K562 (cell line): ENCODE data around the gene PKDREJ.

ENCODE experiments used
- ATF3 ChIP-seq, 2 experiments: fragments of 450-650 bp in 1 of 2; sonication (generic) in 1 of 2; formaldehyde crosslinking in 1 of 2; IDR thresholded peaks in 1 of 2; conservative IDR thresholded peaks in 1 of 2; 2 replicates each; pipeline versions ENCODE4 v1.6.1 to v1.8.1; 2016 to 2023; ENCODE audit warnings: mild to moderate bottlenecking in 2 of 2, moderate library complexity in 2 of 2, inconsistent platforms in 1 of 2, missing genetic modification reagents in 1 of 2
- CHD2 ChIP-seq: IDR thresholded peaks from 2 replicates; pipeline ENCODE4 v1.6.1; 2011; ENCODE audit warnings: low read depth, low read length
- FOXA1 ChIP-seq: fragments of 450-650 bp; IDR thresholded peaks from 2 replicates; pipeline ENCODE4 v1.6.1; 2016; ENCODE audit warnings: mild to moderate bottlenecking, borderline replicate concordance
- KHSRP ChIP-seq: fragments of 450-650 bp; IDR thresholded peaks from 2 replicates; pipeline ENCODE4 v1.6.1; 2017
- NR2C2 ChIP-seq, 2 experiments: fragments of 200-800 bp in 1 of 2; sonication (Bioruptor generic) in 1 of 2; sonication (generic) in 1 of 2; formaldehyde crosslinking in 1 of 2; IDR thresholded peaks; 2 replicates each; pipeline versions ENCODE4 v1.6.1 to v1.8.0; 2016 to 2022; ENCODE audit warnings: mild to moderate bottlenecking in 1 of 2, missing compliant biosample characterization in 1 of 2, missing genetic modification characterization in 1 of 2, missing genetic modification reagents in 1 of 2
- POLR2A ChIP-seq: fragments of 450-650 bp; conservative IDR thresholded peaks from 2 replicates; pipeline ENCODE4 v1.6.1; 2016
- POLR2AphosphoS2 ChIP-seq: IDR thresholded peaks from 2 replicates; pipeline ENCODE4 v1.6.1; 2012; ENCODE audit warnings: low read length, improper control_type of control experiment
- POLR2AphosphoS5 ChIP-seq: IDR thresholded peaks from 2 replicates; pipeline ENCODE4 v1.6.1; 2011; ENCODE audit warnings: mild to moderate bottlenecking, low read depth, low read length, moderate library complexity; ENCODE audit not compliant: control insufficient read depth, insufficient read depth
- RBM39 ChIP-seq: fragments of 200-400 bp; formaldehyde crosslinking; optimal IDR thresholded peaks from 2 replicates; pipeline ENCODE3; 2018; ENCODE audit warnings: low read depth, low read length
- RFX5 ChIP-seq: IDR thresholded peaks from 2 replicates; pipeline ENCODE4 v1.6.1; 2011; ENCODE audit warnings: low read depth, mild to moderate bottlenecking, improper control_type of control experiment, low read length
- SAFB2 ChIP-seq: fragments of 200-400 bp; formaldehyde crosslinking; IDR thresholded peaks from 2 replicates; pipeline ENCODE4 v1.6.1; 2018; ENCODE audit warnings: borderline replicate concordance, low read length, low read depth, moderate library complexity; ENCODE audit not compliant: severe bottlenecking
- SMC3 ChIP-seq: conservative IDR thresholded peaks from 2 replicates; pipeline ENCODE4 v1.6.1; 2011; ENCODE audit warnings: low read depth, low read length, improper control_type of control experiment; ENCODE audit not compliant: insufficient read depth
- TF ChIP-seq, protein P1 (sequence below), 3 experiments: IDR thresholded peaks in 2 of 3; conservative IDR thresholded peaks in 1 of 3; 2 replicates each; pipeline ENCODE4 v1.5.1; 2011 to 2012; ENCODE audit warnings: low read length in 3 of 3, mild to moderate bottlenecking in 3 of 3, control low read depth in 2 of 3, improper control_type of control experiment in 1 of 3, inconsistent platforms in 1 of 3, low read depth in 1 of 3, mixed read lengths in 1 of 3, moderate library complexity in 1 of 3; ENCODE audit not compliant: insufficient read depth in 2 of 3
- TF ChIP-seq, protein P2 (sequence below), 3 experiments: fragments of 200-800 bp in 1 of 3; fragments of 250-450 bp in 1 of 3; fragments of 450-650 bp in 1 of 3; sonication (Bioruptor Pico) in 1 of 3; sonication (Bioruptor generic) in 1 of 3; formaldehyde crosslinking in 1 of 3; IDR thresholded peaks; 2 replicates each; pipeline versions ENCODE4 v1.6.1 to v1.8.0; 2016 to 2022; ENCODE audit warnings: mild to moderate bottlenecking in 2 of 3, missing genetic modification characterization in 2 of 3, missing compliant biosample characterization in 1 of 3, moderate library complexity in 1 of 3

DNA sequence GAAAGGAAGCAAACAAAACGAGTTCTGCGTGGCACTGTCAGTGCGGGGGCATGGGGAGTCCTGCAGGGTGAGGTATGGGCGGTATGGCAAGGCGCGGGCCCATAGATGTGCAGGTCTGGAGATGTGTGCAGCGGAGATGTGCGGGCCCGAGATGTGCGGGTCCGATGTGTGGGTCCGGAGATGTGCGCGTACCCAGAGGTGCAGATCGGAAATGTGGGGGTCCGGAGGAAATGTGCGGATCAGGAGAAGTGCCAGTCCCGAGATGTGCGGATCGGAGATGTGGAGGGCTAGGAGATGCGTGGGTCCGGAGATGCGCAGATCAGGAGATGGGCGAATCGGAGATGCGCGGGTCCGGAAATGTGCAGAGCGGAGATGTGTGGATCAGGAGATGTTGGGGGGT is 49.0 kb downstream of the PKDREJ start:
- TF ChIP-seq, protein P1, sequence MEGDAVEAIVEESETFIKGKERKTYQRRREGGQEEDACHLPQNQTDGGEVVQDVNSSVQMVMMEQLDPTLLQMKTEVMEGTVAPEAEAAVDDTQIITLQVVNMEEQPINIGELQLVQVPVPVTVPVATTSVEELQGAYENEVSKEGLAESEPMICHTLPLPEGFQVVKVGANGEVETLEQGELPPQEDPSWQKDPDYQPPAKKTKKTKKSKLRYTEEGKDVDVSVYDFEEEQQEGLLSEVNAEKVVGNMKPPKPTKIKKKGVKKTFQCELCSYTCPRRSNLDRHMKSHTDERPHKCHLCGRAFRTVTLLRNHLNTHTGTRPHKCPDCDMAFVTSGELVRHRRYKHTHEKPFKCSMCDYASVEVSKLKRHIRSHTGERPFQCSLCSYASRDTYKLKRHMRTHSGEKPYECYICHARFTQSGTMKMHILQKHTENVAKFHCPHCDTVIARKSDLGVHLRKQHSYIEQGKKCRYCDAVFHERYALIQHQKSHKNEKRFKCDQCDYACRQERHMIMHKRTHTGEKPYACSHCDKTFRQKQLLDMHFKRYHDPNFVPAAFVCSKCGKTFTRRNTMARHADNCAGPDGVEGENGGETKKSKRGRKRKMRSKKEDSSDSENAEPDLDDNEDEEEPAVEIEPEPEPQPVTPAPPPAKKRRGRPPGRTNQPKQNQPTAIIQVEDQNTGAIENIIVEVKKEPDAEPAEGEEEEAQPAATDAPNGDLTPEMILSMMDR (IDR thresholded peaks at IDR 0.05 in 2 of 3, conservative IDR thresholded peaks at IDR 0.05 in 1 of 3; ENCODE audit: insufficient read depth in 2 of 3, low read depth in 1 of 3, low read length in 3 of 3) = no peak
- no peak for TF ChIP-seq KHSRP
- no peak for TF ChIP-seq POLR2AphosphoS5
- no peak for TF ChIP-seq SMC3
- no peak for TF ChIP-seq RFX5
- no peak for TF ChIP-seq RBM39
- TF ChIP-seq POLR2A = no peak
- no peak for TF ChIP-seq SAFB2
- no peak for TF ChIP-seq NR2C2 (CRISPR knock-in tag; IDR thresholded peaks at IDR 0.05)
- no peak for TF ChIP-seq NR2C2 (tag; IDR thresholded peaks at IDR 0.05)
- no peak for TF ChIP-seq ATF3 (IDR thresholded peaks at IDR 0.05)
- no peak for TF ChIP-seq ATF3 (CRISPR knock-in tag; conservative IDR thresholded peaks at IDR 0.05)
- no peak for TF ChIP-seq POLR2AphosphoS2
- TF ChIP-seq CHD2 = no peak
- TF ChIP-seq, protein P2, sequence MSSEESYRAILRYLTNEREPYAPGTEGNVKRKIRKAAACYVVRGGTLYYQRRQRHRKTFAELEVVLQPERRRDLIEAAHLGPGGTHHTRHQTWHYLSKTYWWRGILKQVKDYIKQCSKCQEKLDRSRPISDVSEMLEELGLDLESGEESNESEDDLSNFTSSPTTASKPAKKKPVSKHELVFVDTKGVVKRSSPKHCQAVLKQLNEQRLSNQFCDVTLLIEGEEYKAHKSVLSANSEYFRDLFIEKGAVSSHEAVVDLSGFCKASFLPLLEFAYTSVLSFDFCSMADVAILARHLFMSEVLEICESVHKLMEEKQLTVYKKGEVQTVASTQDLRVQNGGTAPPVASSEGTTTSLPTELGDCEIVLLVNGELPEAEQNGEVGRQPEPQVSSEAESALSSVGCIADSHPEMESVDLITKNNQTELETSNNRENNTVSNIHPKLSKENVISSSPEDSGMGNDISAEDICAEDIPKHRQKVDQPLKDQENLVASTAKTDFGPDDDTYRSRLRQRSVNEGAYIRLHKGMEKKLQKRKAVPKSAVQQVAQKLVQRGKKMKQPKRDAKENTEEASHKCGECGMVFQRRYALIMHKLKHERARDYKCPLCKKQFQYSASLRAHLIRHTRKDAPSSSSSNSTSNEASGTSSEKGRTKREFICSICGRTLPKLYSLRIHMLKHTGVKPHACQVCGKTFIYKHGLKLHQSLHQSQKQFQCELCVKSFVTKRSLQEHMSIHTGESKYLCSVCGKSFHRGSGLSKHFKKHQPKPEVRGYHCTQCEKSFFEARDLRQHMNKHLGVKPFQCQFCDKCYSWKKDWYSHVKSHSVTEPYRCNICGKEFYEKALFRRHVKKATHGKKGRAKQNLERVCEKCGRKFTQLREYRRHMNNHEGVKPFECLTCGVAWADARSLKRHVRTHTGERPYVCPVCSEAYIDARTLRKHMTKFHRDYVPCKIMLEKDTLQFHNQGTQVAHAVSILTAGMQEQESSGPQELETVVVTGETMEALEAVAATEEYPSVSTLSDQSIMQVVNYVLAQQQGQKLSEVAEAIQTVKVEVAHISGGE (CRISPR knock-in tag; IDR thresholded peaks at IDR 0.05) = no peak
- TF ChIP-seq FOXA1 = no peak
